Lung microvascular endothelial cell (primary cell): ENCODE data around the gene PIK3C2B. TPM values are rescaled to one million over a fixed set of nuclear protein-coding genes. Genes with fewer than 3 reads are reported as not detected.

Source experiments
- total RNA-seq: library from RNA; depleted of rRNA; stranded (reverse); fragments of >200 nt; gene quantifications from 2 replicates; pipeline ENCODE4 v1.2.1, GENCODE V29; 2014

The PIK3C2B gene
- total RNA-seq, 1 donor from 2014 or later = 15.5 TPM

Other genes with a start within 250 kb of the PIK3C2B start
- gene PLEKHA6, start 134.9 kb downstream of the PIK3C2B start, total RNA-seq = 0.40 and 0.65 TPM in 2 replicates
- 15.3 and 21.0 TPM in 2 replicates for gene PPP1R15B, start 83.0 kb downstream of the PIK3C2B start, total RNA-seq
- gene MDM4, start 21.6 kb upstream of the PIK3C2B start, total RNA-seq = 7.0 and 15.9 TPM in 2 replicates
- 0.60 TPM in 1 of 2 replicates, not detected in the other for gene LRRN2, start 190.9 kb upstream of the PIK3C2B start, total RNA-seq